ENCODE data around the gene FAM98B.
A peak's percentile ranks its signal among the peaks of the same experiment; 100 is the strongest.

The FAM98B gene

DNA sequence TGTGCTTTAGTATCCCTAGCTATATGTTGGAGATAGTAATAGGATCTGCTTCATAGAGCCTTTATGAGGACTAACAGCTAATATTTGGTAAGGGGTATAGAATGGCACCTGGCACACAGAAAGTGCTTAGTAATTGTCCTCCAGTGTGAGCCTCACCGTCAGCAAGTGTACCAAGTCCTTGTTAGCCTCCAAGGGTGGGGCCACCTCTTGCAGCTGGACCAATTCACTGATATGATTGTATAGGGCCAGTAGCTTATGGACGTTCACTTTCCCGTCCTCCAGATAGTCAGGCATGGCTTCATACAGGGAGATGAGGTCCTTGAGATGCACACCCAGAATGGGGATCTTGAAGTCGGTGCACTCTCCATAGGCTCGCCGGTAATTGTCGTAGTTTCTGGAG lies 53.6 kb downstream of the FAM98B start:
- DNase-seq (ENCODE audit: low read depth in 2 of 2), result no peak

GRCh38 chr15:38508647-38509046 lies 54.7 kb downstream of the FAM98B start:
- DNase-seq (ENCODE audit: low read depth in 2 of 2), result no peak

DNA sequence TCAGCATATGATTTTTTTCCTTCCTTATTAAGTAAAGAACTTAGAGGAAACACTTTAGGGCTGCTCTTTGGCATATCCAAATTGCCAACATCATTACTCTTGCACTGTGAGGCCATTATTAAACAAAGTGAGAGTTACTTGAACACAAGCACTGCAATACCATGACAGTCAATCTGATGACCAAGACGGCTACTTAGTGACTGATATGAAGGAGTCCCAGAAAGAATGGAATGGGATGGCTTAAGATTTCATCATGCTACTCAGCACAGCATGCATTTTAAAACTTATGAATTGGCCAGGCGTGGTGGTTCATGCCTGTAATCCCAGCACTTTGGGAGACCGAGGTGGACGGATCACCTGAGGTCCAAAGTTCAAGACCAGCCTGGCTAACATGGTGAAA lies 55.2 kb downstream of the FAM98B start:
- DNase-seq (ENCODE audit: low read depth in 2 of 2), result no peak

GRCh38 chr15:38512901-38513300 lies 59.0 kb downstream of the FAM98B start:
- DNase-seq (ENCODE audit: low read depth in 2 of 2), result no peak

GRCh38 chr15:38514601-38515000 lies 60.7 kb downstream of the FAM98B start:
- no peak for DNase-seq (ENCODE audit: low read depth in 2 of 2)

DNA sequence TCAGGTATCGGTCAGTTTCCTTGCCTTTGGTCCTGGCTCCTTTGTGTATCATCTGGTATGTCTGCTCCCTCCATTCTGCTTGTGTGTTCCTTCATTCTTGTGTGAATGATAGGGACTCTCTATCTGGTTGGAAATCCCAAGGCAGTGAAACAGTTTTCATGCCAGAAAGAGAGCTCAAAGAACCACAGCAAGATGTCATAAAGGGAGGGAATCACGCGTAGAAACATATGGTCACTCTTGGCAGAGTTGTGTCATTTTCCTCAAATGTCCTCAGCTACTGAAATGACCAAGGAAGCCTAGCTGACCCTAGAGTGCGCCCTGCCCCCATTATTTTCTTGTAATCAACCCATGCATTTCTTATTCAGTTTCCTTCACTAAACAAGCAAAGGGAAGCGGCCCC lies 62.7 kb downstream of the FAM98B start:
- no peak for DNase-seq (ENCODE audit: low read depth in 2 of 2)

DNA sequence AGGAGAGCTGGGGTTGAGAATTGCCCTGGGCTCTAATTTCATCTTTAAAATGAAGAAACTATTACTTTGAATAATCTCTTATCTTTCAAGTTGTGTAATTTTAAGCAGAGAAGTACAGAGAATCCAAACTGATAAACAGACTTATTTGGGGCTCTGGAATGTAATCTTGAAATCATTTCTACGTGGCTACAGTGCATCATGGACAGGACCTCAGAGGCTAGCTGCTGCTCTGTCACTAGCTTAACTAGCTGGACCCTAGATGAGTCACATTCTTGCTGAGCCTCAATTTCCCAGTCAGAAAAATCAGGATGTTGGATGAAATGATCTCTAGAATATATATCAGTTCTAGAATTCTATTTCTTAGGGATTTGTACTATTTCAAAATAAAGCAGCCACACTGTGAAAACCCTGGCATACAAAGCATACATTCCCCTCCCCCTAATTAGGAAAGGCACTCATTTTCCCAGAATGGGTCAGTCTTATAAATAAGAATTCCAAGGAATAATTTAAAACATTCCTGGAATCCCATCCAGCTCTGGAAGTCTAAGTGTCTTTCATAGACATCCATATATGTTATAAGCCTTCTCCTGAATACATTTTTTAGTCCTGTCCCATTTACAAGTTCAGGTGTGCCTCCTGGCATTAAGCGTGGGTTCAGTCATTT lies 63.5 kb downstream of the FAM98B start:
- DNase-seq (ENCODE audit: low read depth in 2 of 2), result no peak

DNA sequence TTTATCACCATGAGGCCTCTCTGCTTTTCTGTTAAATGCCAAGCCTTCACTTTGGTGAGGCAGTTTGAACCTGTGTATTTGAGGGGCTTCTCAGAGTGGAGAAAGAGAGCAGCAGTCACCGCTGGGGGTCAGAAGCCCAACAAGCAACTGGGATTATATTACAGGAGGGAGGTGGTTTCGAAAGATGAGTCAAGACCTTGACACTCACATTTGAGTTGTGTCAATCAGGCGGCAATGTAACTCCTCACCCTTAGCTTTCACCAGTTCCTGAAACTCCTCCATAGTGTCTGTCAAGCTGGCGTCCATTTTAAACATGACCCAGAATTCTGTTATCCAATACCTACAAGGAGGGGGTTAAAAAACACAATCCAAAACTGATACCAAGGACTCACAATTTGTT lies 64.2 kb downstream of the FAM98B start:
- no peak for DNase-seq (ENCODE audit: low read depth in 2 of 2)

DNA sequence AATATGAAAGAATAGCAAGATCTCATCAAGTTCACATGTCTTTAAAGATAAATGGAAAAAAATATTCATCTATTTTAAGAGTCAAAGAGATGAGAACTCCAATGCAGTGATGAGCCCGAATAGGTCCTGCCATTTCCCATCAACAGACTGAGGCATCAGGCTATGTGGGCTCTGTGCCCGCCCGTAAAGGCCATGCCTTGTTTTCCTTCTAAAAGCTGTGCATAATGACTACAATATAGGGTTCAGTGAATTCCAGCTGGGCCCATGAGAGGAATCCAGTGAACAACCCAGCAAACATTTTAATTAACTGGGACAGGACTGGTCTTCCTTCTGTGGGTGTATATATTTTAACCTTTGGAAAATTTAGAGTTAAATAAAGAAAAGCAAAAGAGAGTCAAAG lies 66.1 kb downstream of the FAM98B start:
- no peak for DNase-seq (ENCODE audit: low read depth in 2 of 2)

DNA sequence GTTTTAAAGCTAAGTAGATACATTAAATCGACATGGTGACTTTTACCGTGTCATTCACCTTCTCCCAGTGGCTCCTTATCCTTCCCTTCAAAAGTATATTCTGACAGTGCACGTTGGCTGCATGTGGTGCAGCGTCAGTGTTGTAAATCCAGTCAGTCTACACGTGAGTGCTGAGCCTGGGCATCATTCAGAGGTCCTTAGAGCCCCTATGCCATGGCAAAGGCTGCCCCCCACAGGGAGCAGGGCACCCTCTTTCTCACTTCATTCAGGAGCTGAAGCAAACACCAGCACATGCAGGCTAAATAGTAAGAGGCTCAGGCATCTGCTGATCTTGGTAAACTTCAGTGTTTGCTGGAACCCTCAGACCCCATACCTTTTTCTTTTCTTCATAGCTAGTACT lies 67.4 kb downstream of the FAM98B start:
- no peak for DNase-seq (ENCODE audit: low read depth in 2 of 2)

DNA sequence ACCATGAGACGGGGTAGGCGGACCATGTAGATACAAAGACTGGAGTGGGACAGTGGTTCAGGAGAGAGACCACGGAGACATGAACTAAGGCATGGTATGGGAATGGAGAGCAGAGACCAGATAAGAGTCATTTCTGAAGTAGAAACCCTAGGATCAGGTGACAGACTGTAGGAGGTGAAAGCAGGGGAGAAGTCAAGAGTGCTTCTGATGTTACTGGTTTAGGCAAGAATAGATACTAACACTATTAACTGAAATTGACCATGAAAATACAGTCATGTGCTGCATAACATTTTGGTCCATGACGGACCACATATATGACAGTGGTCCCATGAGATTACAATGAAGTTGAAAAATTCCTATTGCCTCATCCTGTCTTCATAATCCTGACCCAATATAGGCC lies 69.0 kb downstream of the FAM98B start:
- no peak for DNase-seq (ENCODE audit: low read depth in 2 of 2)

DNA sequence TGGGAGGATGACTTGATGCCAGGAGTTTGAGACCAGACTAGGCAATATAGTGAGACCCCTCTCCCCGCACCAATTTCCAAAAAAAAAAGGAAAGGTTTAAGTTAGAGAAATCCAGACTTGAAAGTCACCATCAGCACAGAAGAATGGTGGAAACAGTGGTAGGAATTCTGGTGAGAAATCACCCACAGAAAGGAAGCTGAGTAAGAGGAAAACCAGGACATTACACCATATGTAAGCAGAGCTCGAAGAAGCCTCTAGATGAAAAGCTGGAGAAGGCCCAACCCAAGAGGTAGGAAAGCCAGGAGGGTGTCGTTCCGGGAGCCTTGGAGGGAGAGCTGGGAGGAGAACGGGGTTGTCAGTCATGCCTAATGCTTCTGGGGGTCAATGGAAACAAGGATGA lies 70.2 kb downstream of the FAM98B start:
- no peak for DNase-seq (ENCODE audit: low read depth in 2 of 2)

DNA sequence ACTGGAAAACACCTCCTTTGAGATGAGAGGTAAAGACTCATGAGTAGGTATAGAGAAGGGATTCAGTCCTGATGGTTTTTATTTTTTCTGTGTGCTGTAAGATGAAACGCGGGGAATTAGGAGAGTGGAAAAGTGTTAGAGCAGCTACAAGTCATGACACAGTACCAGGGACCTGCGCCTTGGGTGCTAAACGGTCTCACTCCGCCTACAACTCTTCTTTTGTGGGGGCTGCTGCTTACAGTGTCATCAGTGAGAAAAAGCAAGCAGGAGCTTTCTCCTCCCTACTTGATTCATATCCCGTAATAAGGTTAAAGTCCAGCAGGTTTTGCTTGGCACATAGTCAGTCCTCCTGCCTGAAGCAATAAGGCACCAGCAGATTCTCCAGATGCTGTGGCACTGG lies 71.6 kb downstream of the FAM98B start:
- DNase-seq (ENCODE audit: low read depth in 2 of 2), result no peak

- DNase-seq (ENCODE audit: low read depth in 2 of 2), result no peak
Measured at GRCh38 chr15:38526158-38526557, 72.2 kb downstream of the FAM98B start.

GRCh38 chr15:38528294-38528693 lies 74.4 kb downstream of the FAM98B start:
- peak in 1 of 2 experiments; percentile 34 for DNase-seq (ENCODE audit: low read depth in 2 of 2)

- DNase-seq (ENCODE audit: low read depth in 2 of 2), result no peak
Measured at GRCh38 chr15:38530113-38530512, 76.2 kb downstream of the FAM98B start.

- no peak for DNase-seq (ENCODE audit: low read depth in 2 of 2)
Measured at GRCh38 chr15:38531509-38531908, 77.6 kb downstream of the FAM98B start.

- no peak for DNase-seq (ENCODE audit: low read depth in 2 of 2)
Measured at GRCh38 chr15:38532728-38533127, 78.8 kb downstream of the FAM98B start.

GRCh38 chr15:38533416-38533915 lies 79.5 kb downstream of the FAM98B start:
- DNase-seq (ENCODE audit: low read depth in 2 of 2), result no peak

DNA sequence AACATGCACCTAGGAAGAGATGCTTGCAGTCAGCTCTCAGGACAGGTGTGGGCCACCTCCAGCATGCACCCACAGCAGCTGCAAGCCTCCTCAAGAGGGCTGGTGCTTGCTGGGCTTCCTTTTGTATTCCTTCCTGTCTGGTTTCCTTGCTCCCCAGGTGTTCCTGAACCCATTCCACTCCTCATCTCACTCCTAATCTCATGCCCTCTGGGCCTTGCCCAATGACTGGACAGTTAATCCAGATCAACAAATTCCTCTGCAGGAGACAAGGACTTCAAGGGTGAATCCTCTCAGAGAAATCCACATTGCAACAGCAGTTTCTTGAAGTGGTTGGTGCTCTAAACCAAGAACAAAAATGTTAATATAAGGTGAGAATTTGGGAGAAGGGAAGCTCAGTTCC lies 80.0 kb downstream of the FAM98B start:
- no peak for DNase-seq (ENCODE audit: low read depth in 2 of 2)

- DNase-seq (ENCODE audit: low read depth in 2 of 2), result no peak
Measured at GRCh38 chr15:38534691-38535090, 80.8 kb downstream of the FAM98B start.

GRCh38 chr15:38535491-38536200 lies 81.7 kb downstream of the FAM98B start:
- DNase-seq (ENCODE audit: low read depth in 2 of 2), result no peak

DNA sequence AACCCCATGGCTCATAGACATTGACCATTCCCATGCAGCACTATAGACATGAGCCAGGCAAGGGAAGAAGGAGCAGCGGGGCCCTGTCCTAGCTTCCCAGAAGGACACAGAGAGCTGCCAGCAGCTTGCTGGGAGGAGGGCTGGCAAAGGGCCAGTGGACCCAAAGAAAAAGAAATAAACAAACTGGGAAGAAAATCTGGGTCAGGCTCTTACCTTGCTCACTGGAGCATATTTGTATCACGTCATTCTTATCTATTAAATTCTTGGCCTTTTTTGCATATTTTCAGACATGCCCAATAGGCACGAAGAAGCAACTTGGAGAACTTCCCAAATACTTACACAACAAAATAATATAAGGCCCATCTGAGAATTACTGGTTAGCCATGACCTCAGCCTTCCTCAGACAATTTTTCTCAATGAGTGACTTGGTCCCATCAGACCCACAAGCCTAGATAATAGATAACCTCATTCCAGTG lies 82.3 kb downstream of the FAM98B start:
- peak; percentile 92 to 94 for DNase-seq (ENCODE audit: low read depth in 2 of 2)
